ENCODE data around the gene KIAA1549.

DNA sequence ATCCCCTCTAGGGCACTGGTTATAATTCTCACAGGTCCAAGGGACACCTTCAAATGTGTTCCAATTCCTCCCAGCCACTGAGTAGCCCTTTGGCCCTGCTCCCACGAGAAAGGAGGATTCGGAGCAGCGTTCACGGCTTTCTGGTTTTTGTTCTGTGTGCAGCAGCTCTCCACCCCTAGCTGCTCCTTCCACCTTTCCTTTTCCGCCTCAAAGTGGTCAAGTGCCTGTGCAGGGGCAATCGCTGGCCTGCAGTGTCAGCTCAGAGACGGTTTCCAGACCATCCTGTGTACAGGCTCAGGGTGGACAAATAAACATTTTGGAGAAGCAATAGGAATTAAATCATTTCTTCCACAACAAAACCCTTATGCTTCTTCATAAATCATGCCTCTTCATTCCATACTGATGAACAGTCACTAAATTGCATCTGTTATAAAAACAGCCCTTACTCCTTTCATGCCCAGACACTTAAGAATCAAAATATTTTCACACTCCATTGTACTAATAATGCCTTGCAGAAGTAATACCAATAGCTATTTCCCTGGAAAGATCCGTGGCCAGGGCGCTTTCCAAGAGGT is 1.1 kb downstream of the KIAA1549 start:
- TF ChIP-seq, protein P1, sequence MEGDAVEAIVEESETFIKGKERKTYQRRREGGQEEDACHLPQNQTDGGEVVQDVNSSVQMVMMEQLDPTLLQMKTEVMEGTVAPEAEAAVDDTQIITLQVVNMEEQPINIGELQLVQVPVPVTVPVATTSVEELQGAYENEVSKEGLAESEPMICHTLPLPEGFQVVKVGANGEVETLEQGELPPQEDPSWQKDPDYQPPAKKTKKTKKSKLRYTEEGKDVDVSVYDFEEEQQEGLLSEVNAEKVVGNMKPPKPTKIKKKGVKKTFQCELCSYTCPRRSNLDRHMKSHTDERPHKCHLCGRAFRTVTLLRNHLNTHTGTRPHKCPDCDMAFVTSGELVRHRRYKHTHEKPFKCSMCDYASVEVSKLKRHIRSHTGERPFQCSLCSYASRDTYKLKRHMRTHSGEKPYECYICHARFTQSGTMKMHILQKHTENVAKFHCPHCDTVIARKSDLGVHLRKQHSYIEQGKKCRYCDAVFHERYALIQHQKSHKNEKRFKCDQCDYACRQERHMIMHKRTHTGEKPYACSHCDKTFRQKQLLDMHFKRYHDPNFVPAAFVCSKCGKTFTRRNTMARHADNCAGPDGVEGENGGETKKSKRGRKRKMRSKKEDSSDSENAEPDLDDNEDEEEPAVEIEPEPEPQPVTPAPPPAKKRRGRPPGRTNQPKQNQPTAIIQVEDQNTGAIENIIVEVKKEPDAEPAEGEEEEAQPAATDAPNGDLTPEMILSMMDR (IDR thresholded peaks at IDR 0.05), result no peak
- no peak for TF ChIP-seq POLR2A (IDR thresholded peaks at IDR 0.05)
- no peak for TF ChIP-seq EP300 (IDR thresholded peaks at IDR 0.05)

All from tibial nerve (tissue), 4 donors.